A549 (cell line): Measurements from ENCODE around the gene XRCC4. TPM values are rescaled to one million over a fixed set of nuclear protein-coding genes. Genes with fewer than 3 reads are reported as not detected.

ENCODE experiments used
- ATAC-seq, 2 experiments: fragments of 200-7000 bp in 1 of 2; fragments of >200 bp in 1 of 2; cut with Nextera tagmentation in 1 of 2; cut with Tn5 transposase in 1 of 2; 3 replicates each; pipeline versions ENCODE4 v1.8.0 to v1.9.1; 2018 to 2020; ENCODE audit warnings: mild to moderate bottlenecking in 1 of 2, moderate library complexity in 1 of 2
- CTCF ChIA-PET: fragments of 300-600 bp; sonication (Branson Sonifier 250); formaldehyde crosslinking; extraction: SDS; loops from one replicate; lab custom pipeline; 2021; ENCODE audit warnings: antibody characterized with exemption, inconsistent platforms; lab: Yijun Ruan, JAX
- POLR2A ChIA-PET: fragments of 350-600 bp; formaldehyde crosslinking; extraction: SDS; loops from one replicate; lab custom pipeline; 2021; ENCODE audit warnings: antibody characterized with exemption, inconsistent platforms; lab: Yijun Ruan, JAX
- DNase-seq, 2 experiments: peaks; one replicate each; pipeline versions ENCODE4 v3.0.0 to v3.0.0-alpha.2; 2011 to 2016; ENCODE audit warnings: low read depth in 1 of 2, low spot score in 1 of 2
- FAIRE-seq: peaks from 2 replicates; lab custom pipeline; 2011; peaks lifted over from hg19 to GRCh38; lab: Jason Lieb, UNC
- H3K27ac ChIP-seq, 2 experiments: fragments of >200 bp; sonication (Bioruptor Twin); formaldehyde crosslinking; 3 replicates each; pipeline ENCODE4 v1.5.1; 2016 to 2017
- H3K4me1 ChIP-seq: fragments of >200 bp; sonication (Bioruptor Twin); formaldehyde crosslinking; 3 replicates; pipeline ENCODE4 v1.6.1; 2016
- H3K4me2 ChIP-seq: fragments of >200 bp; sonication (Bioruptor Twin); formaldehyde crosslinking; 3 replicates; pipeline ENCODE4 v1.6.1; 2016
- H3K4me3 ChIP-seq: fragments of >200 bp; sonication (Bioruptor Twin); formaldehyde crosslinking; 3 replicates; pipeline ENCODE4 v1.5.1; 2016
- H3K9me3 ChIP-seq: fragments of >200 bp; sonication (Bioruptor Twin); formaldehyde crosslinking; 3 replicates; pipeline ENCODE4 v1.6.1; 2016
- CBX2 ChIP-seq: fragments of 200-600 bp; sonication (generic); IDR thresholded peaks from 2 replicates; pipeline ENCODE4 v1.6.1; 2016; ENCODE audit warnings: low read depth, mild to moderate bottlenecking, borderline replicate concordance
- CBX8 ChIP-seq: fragments of 200-600 bp; sonication (generic); IDR thresholded peaks from 2 replicates; pipeline ENCODE4 v1.6.1; 2016
- CEBPB ChIP-seq, 2 experiments: fragments of >200 bp in 1 of 2; sonication (Bioruptor Twin) in 1 of 2; formaldehyde crosslinking in 1 of 2; IDR thresholded peaks; 2 replicates each; pipeline ENCODE4 v1.6.1; 2012 to 2016
- EP300 ChIP-seq, 2 experiments: fragments of >200 bp; sonication (Bioruptor Twin); formaldehyde crosslinking; IDR thresholded peaks; 2 replicates in 1 of 2; 3 replicates in 1 of 2; pipeline ENCODE4 v1.6.1; 2016 to 2017
- FOSL2 ChIP-seq, 2 experiments: fragments of 450-650 bp in 1 of 2; fragments of >200 bp in 1 of 2; sonication (Bioruptor Twin) in 1 of 2; formaldehyde crosslinking; IDR thresholded peaks; 2 replicates each; pipeline versions ENCODE4 v1.5.0 to v1.6.1; 2016 to 2020; ENCODE audit warnings: mild to moderate bottlenecking in 1 of 2, moderate library complexity in 1 of 2
- HOXB13 ChIP-seq: fragments of 250-450 bp; sonication (Bioruptor Pico); IDR thresholded peaks from 2 replicates; pipeline ENCODE4 v1.5.0; 2020; ENCODE audit warnings: low read depth, mild to moderate bottlenecking, moderate library complexity
- HOXB5 ChIP-seq: fragments of 250-450 bp; sonication (Bioruptor Pico); IDR thresholded peaks from 2 replicates; pipeline ENCODE4 v1.5.0; 2020; ENCODE audit warnings: mild to moderate bottlenecking, moderate library complexity
- JUNB ChIP-seq: fragments of >200 bp; sonication (Bioruptor Twin); formaldehyde crosslinking; IDR thresholded peaks from 2 replicates; pipeline ENCODE4 v1.6.1; 2016
- KDM1A ChIP-seq: fragments of 200-600 bp; sonication (generic); IDR thresholded peaks from 2 replicates; pipeline ENCODE4 v1.6.1; 2016; ENCODE audit warnings: low read depth, mild to moderate bottlenecking
- KDM5A ChIP-seq: fragments of 200-600 bp; sonication (generic); IDR thresholded peaks from 2 replicates; pipeline ENCODE4 v1.6.1; 2016; ENCODE audit warnings: antibody characterized with exemption, mild to moderate bottlenecking
- MAFK ChIP-seq: fragments of 450-650 bp; IDR thresholded peaks from 2 replicates; pipeline ENCODE4 v1.6.1; 2014; ENCODE audit not compliant: partially characterized antibody
- MYC ChIP-seq: IDR thresholded peaks from 2 replicates; pipeline ENCODE4 v1.6.1; 2012; ENCODE audit warnings: mild to moderate bottlenecking, inconsistent platforms, low read length, improper control_type of control experiment, borderline replicate concordance
- NFE2L2 ChIP-seq: fragments of 150-350 bp; conservative IDR thresholded peaks from 2 replicates; pipeline ENCODE4 v1.6.1; 2014; ENCODE audit warnings: low read length
- NPAS2 ChIP-seq: fragments of 250-450 bp; sonication (Bioruptor Pico); IDR thresholded peaks from 2 replicates; pipeline ENCODE4 v1.8.0; 2022; ENCODE audit warnings: mild to moderate bottlenecking, moderate library complexity, borderline replicate concordance
- NR3C1 ChIP-seq: fragments of >200 bp; sonication (Bioruptor Twin); formaldehyde crosslinking; IDR thresholded peaks from 3 replicates; pipeline ENCODE4 v1.6.1; 2017
- PHF8 ChIP-seq: fragments of 200-600 bp; sonication (generic); IDR thresholded peaks from 2 replicates; pipeline ENCODE4 v1.6.1; 2016; ENCODE audit warnings: low read depth, mild to moderate bottlenecking, antibody characterized with exemption, moderate library complexity, borderline replicate concordance
- POLR2AphosphoS2 ChIP-seq: conservative IDR thresholded peaks from 2 replicates; pipeline ENCODE4 v1.6.1; 2012; ENCODE audit warnings: low read length, improper control_type of control experiment, inconsistent platforms
- RAD21 ChIP-seq, 2 experiments: fragments of >200 bp in 1 of 2; sonication (Bioruptor Twin) in 1 of 2; formaldehyde crosslinking in 1 of 2; IDR thresholded peaks in 1 of 2; conservative IDR thresholded peaks in 1 of 2; 2 replicates in 1 of 2; 3 replicates in 1 of 2; pipeline ENCODE4 v1.6.1; 2012 to 2018; ENCODE audit warnings: inconsistent platforms in 1 of 2
- SREBF2 ChIP-seq: fragments of 450-650 bp; IDR thresholded peaks from 2 replicates; pipeline ENCODE4 v1.6.1; 2014; ENCODE audit warnings: mild to moderate bottlenecking, moderate library complexity
- TP53 ChIP-seq: fragments of 250-450 bp; sonication (Bioruptor Pico); IDR thresholded peaks from 2 replicates; pipeline ENCODE4 v1.5.0; 2021; ENCODE audit warnings: mild to moderate bottlenecking, moderate library complexity
- ZFP36 ChIP-seq: fragments of 450-650 bp; IDR thresholded peaks from 2 replicates; pipeline ENCODE4 v1.6.1; 2014; ENCODE audit warnings: borderline replicate concordance; ENCODE audit not compliant: partially characterized antibody
- ZSCAN20 ChIP-seq: fragments of 250-450 bp; sonication (Bioruptor Pico); IDR thresholded peaks from 2 replicates; pipeline ENCODE4 v1.8.0; 2022; ENCODE audit warnings: mild to moderate bottlenecking, moderate library complexity
- WGBS: methylation state at CpG from one replicate; pipeline ENCODE4 v1.1.6; 2017; ENCODE audit errors: missing lambda C conversion rate; 5-methylcytosine and 5-hydroxymethylcytosine counted together
- polyA plus RNA-seq, 4 experiments: library from polyadenylated mRNA; depleted of rRNA in 3 of 4; stranded (reverse); fragments of >200 nt; fragmentation: RNase III in 1 of 4; extraction: RNeasy Plus Mini Kit Qiagen cat#74134 plus additional on column Dnase treatment in 1 of 4; gene quantifications; 2 replicates in 3 of 4; 3 replicates in 1 of 4; pipeline ENCODE4 v1.2.3, GENCODE V29; 2011 to 2017
- TF ChIP-seq, protein P1 (sequence below): IDR thresholded peaks from 2 replicates; pipeline ENCODE4 v1.6.1; 2012
- TF ChIP-seq, protein P2 (sequence below): fragments of 200-600 bp; sonication (generic); IDR thresholded peaks from 2 replicates; pipeline ENCODE4 v1.6.1; 2016; ENCODE audit warnings: antibody characterized with exemption, mild to moderate bottlenecking, moderate library complexity
- TF ChIP-seq, protein P3 (sequence below): fragments of 150-350 bp; IDR thresholded peaks from 2 replicates; pipeline ENCODE4 v1.6.1; 2014; ENCODE audit warnings: low read depth, mild to moderate bottlenecking, low read length
- TF ChIP-seq, protein P4 (sequence below): fragments of >200 bp; sonication (Bioruptor Twin); formaldehyde crosslinking; IDR thresholded peaks from 3 replicates; pipeline ENCODE4 v1.6.1; 2016

Gene XRCC4
- polyA plus RNA-seq, 2 of the 4 experiments (the other 2 are of a cell fraction) = 14.3 to 14.8 TPM

DNA sequence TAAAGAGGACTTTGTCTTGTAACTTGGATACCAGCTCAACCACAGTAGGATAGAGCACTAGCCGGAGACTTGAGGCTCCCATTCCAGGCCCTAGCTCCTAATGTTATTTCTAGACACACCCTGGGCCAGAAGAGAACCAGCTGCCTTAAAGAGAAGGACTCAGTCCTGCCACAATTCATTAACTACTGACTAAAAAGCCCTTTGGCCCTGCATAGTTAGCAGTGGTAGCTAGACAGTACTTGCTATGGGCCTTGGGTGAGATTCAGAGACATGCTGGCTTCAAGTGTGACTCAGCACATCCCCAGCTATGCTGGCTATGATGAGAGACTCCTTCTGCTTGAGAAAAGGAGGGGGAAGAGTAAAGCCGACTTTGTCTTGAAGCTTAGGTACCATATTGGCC is 47.4 kb upstream of the XRCC4 start:
- Histone ChIP-seq H3K27ac (peak overlapping the region in 1 of 2 experiments; percentile 43; a peak in 3 of 6 replicates), H3K9me3 (no peaks in the 10 kb centered on the region), H3K4me1 (0 out of 3 replicates have a peak, but pooled peaks cover 5% of the 10 kb centered on the region), H3K4me3 (no peak overlapping the region), H3K4me2 (no peak overlapping the region)
- WGBS = 85% methylated on average over 2 of the region's 2 CpGs
- ChIA-PET CTCF (interaction anchor here (0.6 kb wide), 1 partner anchor 734 kb away, joined by 3 read pairs; no protein-coding TSS in a partner anchor), POLR2A (no interaction called here)
- DNase-seq (peak in 1 of 2 experiments; percentile 29), ATAC-seq (peak in 1 of 2 experiments; percentile 50; a peak in 2 of 6 replicates), FAIRE-seq (no peak)
- TF ChIP-seq CEBPB (IDR thresholded peaks at IDR 0.05) (no peak), NFE2L2 (no peak), MAFK (peak; percentile 37)

DNA sequence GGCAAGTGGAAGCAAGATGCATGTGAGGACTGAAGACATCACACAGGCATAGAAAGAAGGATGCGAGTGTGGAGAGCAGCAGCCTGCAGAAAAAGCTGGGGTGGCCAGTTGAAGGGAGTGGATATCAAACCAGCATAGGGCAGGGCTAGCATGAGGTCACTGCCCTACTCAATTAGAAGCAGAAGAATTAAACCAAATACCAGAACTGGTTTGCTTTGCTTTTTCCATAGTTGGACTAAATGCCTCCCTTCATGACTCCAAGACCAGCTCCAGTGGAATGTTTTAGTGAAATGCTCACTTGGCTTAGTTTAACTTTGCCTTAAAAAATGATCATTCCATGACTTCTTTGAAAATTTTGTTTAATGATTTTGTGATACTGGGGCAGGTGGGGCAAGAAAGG is 46.0 kb upstream of the XRCC4 start:
- no peak overlapping the region for H3K4me3 ChIP-seq
- no peaks in the 10 kb centered on the region for H3K9me3 ChIP-seq
- no peak overlapping the region for H3K27ac ChIP-seq
- POLR2A ChIA-PET = no interaction called here
- no peak for TF ChIP-seq PHF8
- no peak for TF ChIP-seq HOXB13 (CRISPR knock-in tag)
- TF ChIP-seq MYC = no peak
- TF ChIP-seq, protein P1, sequence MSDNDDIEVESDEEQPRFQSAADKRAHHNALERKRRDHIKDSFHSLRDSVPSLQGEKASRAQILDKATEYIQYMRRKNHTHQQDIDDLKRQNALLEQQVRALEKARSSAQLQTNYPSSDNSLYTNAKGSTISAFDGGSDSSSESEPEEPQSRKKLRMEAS = no peak
- TF ChIP-seq ZSCAN20 = no peak
- TF ChIP-seq KDM1A = no peak
- TF ChIP-seq KDM5A = no peak
- TF ChIP-seq HOXB5 = no peak
- TF ChIP-seq, protein P2, sequence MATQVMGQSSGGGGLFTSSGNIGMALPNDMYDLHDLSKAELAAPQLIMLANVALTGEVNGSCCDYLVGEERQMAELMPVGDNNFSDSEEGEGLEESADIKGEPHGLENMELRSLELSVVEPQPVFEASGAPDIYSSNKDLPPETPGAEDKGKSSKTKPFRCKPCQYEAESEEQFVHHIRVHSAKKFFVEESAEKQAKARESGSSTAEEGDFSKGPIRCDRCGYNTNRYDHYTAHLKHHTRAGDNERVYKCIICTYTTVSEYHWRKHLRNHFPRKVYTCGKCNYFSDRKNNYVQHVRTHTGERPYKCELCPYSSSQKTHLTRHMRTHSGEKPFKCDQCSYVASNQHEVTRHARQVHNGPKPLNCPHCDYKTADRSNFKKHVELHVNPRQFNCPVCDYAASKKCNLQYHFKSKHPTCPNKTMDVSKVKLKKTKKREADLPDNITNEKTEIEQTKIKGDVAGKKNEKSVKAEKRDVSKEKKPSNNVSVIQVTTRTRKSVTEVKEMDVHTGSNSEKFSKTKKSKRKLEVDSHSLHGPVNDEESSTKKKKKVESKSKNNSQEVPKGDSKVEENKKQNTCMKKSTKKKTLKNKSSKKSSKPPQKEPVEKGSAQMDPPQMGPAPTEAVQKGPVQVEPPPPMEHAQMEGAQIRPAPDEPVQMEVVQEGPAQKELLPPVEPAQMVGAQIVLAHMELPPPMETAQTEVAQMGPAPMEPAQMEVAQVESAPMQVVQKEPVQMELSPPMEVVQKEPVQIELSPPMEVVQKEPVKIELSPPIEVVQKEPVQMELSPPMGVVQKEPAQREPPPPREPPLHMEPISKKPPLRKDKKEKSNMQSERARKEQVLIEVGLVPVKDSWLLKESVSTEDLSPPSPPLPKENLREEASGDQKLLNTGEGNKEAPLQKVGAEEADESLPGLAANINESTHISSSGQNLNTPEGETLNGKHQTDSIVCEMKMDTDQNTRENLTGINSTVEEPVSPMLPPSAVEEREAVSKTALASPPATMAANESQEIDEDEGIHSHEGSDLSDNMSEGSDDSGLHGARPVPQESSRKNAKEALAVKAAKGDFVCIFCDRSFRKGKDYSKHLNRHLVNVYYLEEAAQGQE = no peak
- TF ChIP-seq NPAS2 (CRISPR knock-in tag) = no peak
- no peak for TF ChIP-seq POLR2AphosphoS2
- TF ChIP-seq ZFP36 = no peak
- no peak for TF ChIP-seq TP53 (CRISPR knock-in tag)
- TF ChIP-seq RAD21 (conservative IDR thresholded peaks at IDR 0.05 in 1 of 2, IDR thresholded peaks at IDR 0.05 in 1 of 2) = no peak
- TF ChIP-seq, protein P3, sequence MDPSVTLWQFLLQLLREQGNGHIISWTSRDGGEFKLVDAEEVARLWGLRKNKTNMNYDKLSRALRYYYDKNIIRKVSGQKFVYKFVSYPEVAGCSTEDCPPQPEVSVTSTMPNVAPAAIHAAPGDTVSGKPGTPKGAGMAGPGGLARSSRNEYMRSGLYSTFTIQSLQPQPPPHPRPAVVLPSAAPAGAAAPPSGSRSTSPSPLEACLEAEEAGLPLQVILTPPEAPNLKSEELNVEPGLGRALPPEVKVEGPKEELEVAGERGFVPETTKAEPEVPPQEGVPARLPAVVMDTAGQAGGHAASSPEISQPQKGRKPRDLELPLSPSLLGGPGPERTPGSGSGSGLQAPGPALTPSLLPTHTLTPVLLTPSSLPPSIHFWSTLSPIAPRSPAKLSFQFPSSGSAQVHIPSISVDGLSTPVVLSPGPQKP = no peak
- no peak for TF ChIP-seq EP300 (IDR thresholded peaks at IDR 0.05)
- TF ChIP-seq NR3C1 = no peak
- TF ChIP-seq, all 56 proteins: peak for 0
- ATAC-seq (no peak), DNase-seq (no peak), FAIRE-seq (no peak)
- 97% methylated on average over 1 of the region's 1 CpG for WGBS
- 0 out of 3 replicates have a peak, but pooled peaks cover 5% of the 10 kb centered on the region for H3K4me1 ChIP-seq
- H3K4me2 ChIP-seq = no peak overlapping the region
- CTCF ChIA-PET = no interaction called here

DNA sequence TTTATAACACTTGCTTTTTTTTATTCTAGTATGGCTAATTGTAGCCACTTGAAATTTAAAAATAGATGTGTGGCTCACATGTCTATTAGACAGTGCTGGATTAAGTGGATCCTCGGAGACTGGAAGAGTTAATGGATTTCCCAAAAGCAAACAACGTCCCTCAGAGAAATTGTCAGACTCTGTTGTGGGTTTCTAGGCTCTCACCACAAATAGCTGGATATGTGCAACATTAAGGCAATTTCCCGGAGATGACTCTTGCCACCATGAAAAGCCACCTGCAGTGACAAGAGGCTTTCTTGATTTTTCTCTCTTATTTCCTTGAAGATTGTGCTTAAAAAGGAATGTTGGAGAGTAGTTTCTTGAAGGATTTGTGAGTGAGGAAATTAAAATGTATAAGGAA is 43.3 kb upstream of the XRCC4 start:
- Histone ChIP-seq H3K4me1 (0 out of 3 replicates have a peak, but pooled peaks cover 5% of the 10 kb centered on the region), H3K4me3 (no peak overlapping the region), H3K27ac (no peak overlapping the region), H3K9me3 (no peaks in the 10 kb centered on the region), H3K4me2 (no peak overlapping the region)
- no peak for FAIRE-seq
- ChIA-PET POLR2A (no interaction called here), CTCF (no interaction called here)
- WGBS = 72% methylated on average over 3 of the region's 3 CpGs
- no peak for DNase-seq
- no peak for ATAC-seq
- no peak for TF ChIP-seq NPAS2 (CRISPR knock-in tag)
- no peak for TF ChIP-seq EP300 (IDR thresholded peaks at IDR 0.05)
- TF ChIP-seq, protein P2 = no peak
- TF ChIP-seq FOSL2 (IDR thresholded peaks at IDR 0.05) = no peak
- no peak for TF ChIP-seq FOSL2 (CRISPR knock-in tag; IDR thresholded peaks at IDR 0.05)
- TF ChIP-seq SREBF2 = no peak
- TF ChIP-seq, protein P4, sequence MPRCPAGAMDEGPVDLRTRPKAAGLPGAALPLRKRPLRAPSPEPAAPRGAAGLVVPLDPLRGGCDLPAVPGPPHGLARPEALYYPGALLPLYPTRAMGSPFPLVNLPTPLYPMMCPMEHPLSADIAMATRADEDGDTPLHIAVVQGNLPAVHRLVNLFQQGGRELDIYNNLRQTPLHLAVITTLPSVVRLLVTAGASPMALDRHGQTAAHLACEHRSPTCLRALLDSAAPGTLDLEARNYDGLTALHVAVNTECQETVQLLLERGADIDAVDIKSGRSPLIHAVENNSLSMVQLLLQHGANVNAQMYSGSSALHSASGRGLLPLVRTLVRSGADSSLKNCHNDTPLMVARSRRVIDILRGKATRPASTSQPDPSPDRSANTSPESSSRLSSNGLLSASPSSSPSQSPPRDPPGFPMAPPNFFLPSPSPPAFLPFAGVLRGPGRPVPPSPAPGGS = no peak
- TF ChIP-seq NFE2L2 = no peak
- no peak for TF ChIP-seq CBX2
- no peak for TF ChIP-seq CBX8
- no peak for TF ChIP-seq JUNB
